ENCODE data around the gene HPCAL1.
"Not testable (repeated sequence)": the region's sequence is repeated elsewhere in the genome, so short reads cannot be mapped to it uniquely, and the experiment has no call there.

The HPCAL1 gene

GRCh38 chr2:10256515-10257031, 46.1 kb upstream of the HPCAL1 start:
- Histone ChIP-seq H3K36me3 (ENCODE audit: control insufficient read depth in 4 of 4, insufficient read depth in 4 of 4, low read length in 3 of 4) (no peaks in the 10 kb centered on the region), H3K9me3 (ENCODE audit: control extremely low read depth in 1 of 5, control insufficient read depth in 4 of 5, insufficient read depth in 2 of 5, low read depth in 1 of 5, low read length in 4 of 5) (no peaks in the 10 kb centered on the region), H3K4me1 (ENCODE audit: control extremely low read depth in 1 of 4, control insufficient read depth in 4 of 4, insufficient read depth in 4 of 4, low read length in 3 of 4) (peaks cover 0 to 22% (median 15%) of the 10 kb centered on the region in 4 experiments), H3K27me3 (replicated peaks in 2 of 5; ENCODE audit: control insufficient read depth in 4 of 5, insufficient read depth in 5 of 5, low read length in 4 of 5) (no peaks in the 10 kb centered on the region), H3K27ac (ENCODE audit: insufficient read depth in 1 of 2, low read depth in 1 of 2, low read length in 2 of 2, poor library complexity in 1 of 2, severe bottlenecking in 2 of 2) (no peak overlapping the region), H3K4me3 (ENCODE audit: control insufficient read depth in 1 of 7, extremely low read depth in 1 of 7, insufficient read depth in 4 of 7, low read depth in 2 of 7, low read length in 6 of 7) (no peak overlapping the region)
- ChIA-PET POLR2A (no interaction called here), CTCF (interaction anchor here (0.6 to 1.3 kb wide), 2 partner anchors 24 to 152 kb away, joined by 3 to 6 read pairs; no protein-coding TSS in a partner anchor)
- peak in 2 of 3 donors; percentile 39 to 60 for DNase-seq
- WGBS (ENCODE audit: insufficient coverage) = 60% methylated on average over 16 of the region's 17 CpGs

GRCh38 chr2:10257036-10257435, 45.7 kb upstream of the HPCAL1 start:
- ChIA-PET CTCF (interaction anchor here (0.6 to 1.3 kb wide), 3 partner anchors 24 to 152 kb away, joined by 3 to 6 read pairs (median 3); no protein-coding TSS in a partner anchor), POLR2A (no interaction called here)
- H3K4me1 ChIP-seq (ENCODE audit: control extremely low read depth in 1 of 4, control insufficient read depth in 4 of 4, insufficient read depth in 4 of 4, low read length in 3 of 4) = peaks cover 0 to 22% (median 15%) of the 10 kb centered on the region in 4 experiments
- no peak for DNase-seq
- no peaks in the 10 kb centered on the region for H3K27me3 ChIP-seq (replicated peaks in 2 of 5; ENCODE audit: control insufficient read depth in 4 of 5, insufficient read depth in 5 of 5, low read length in 4 of 5)
- 96% methylated on average over 7 of the region's 9 CpGs for WGBS (ENCODE audit: insufficient coverage)
- no peaks in the 10 kb centered on the region for H3K9me3 ChIP-seq (ENCODE audit: control extremely low read depth in 1 of 5, control insufficient read depth in 4 of 5, insufficient read depth in 2 of 5, low read depth in 1 of 5, low read length in 4 of 5)
- H3K4me3 ChIP-seq (ENCODE audit: control insufficient read depth in 1 of 7, extremely low read depth in 1 of 7, insufficient read depth in 4 of 7, low read depth in 2 of 7, low read length in 6 of 7) = no peak overlapping the region
- H3K36me3 ChIP-seq (ENCODE audit: control insufficient read depth in 4 of 4, insufficient read depth in 4 of 4, low read length in 3 of 4) = no peaks in the 10 kb centered on the region
- H3K27ac ChIP-seq (ENCODE audit: insufficient read depth in 1 of 2, low read depth in 1 of 2, low read length in 2 of 2, poor library complexity in 1 of 2, severe bottlenecking in 2 of 2) = no peak overlapping the region

- 92% methylated on average over 12 of the region's 16 CpGs for WGBS (ENCODE audit: insufficient coverage)
- Histone ChIP-seq H3K27ac (ENCODE audit: insufficient read depth in 1 of 2, low read depth in 1 of 2, low read length in 2 of 2, poor library complexity in 1 of 2, severe bottlenecking in 2 of 2) (no peak overlapping the region), H3K9me3 (ENCODE audit: control extremely low read depth in 1 of 5, control insufficient read depth in 4 of 5, insufficient read depth in 2 of 5, low read depth in 1 of 5, low read length in 4 of 5) (no peaks in the 10 kb centered on the region), H3K4me1 (ENCODE audit: control extremely low read depth in 1 of 4, control insufficient read depth in 4 of 4, insufficient read depth in 4 of 4, low read length in 3 of 4) (peaks cover 0 to 17% (median 13%) of the 10 kb centered on the region in 4 experiments), H3K27me3 (replicated peaks in 2 of 5; ENCODE audit: control insufficient read depth in 4 of 5, insufficient read depth in 5 of 5, low read length in 4 of 5) (no peaks in the 10 kb centered on the region), H3K4me3 (ENCODE audit: control insufficient read depth in 1 of 7, extremely low read depth in 1 of 7, insufficient read depth in 4 of 7, low read depth in 2 of 7, low read length in 6 of 7) (no peak overlapping the region), H3K36me3 (ENCODE audit: control insufficient read depth in 4 of 4, insufficient read depth in 4 of 4, low read length in 3 of 4) (no peaks in the 10 kb centered on the region)
- no peak for DNase-seq
- ChIA-PET POLR2A (interaction anchor here (1.0 kb wide), 1 partner anchor 147 kb away, joined by 3 read pairs; no protein-coding TSS in a partner anchor), CTCF (interaction anchor here (1.1 to 1.2 kb wide), 2 partner anchors 10 to 44 kb away, joined by 3 to 4 read pairs; no protein-coding TSS in a partner anchor)
Measured at GRCh38 chr2:10257500-10258147, 45.1 kb upstream of the HPCAL1 start.

- no peaks in the 10 kb centered on the region for H3K9me3 ChIP-seq (ENCODE audit: control extremely low read depth in 1 of 5, control insufficient read depth in 4 of 5, insufficient read depth in 2 of 5, low read depth in 1 of 5, low read length in 4 of 5)
- H3K4me3 ChIP-seq (ENCODE audit: control insufficient read depth in 1 of 7, extremely low read depth in 1 of 7, insufficient read depth in 4 of 7, low read depth in 2 of 7, low read length in 6 of 7) = no peak overlapping the region
- DNase-seq = no peak
- H3K27ac ChIP-seq (ENCODE audit: insufficient read depth in 1 of 2, low read depth in 1 of 2, low read length in 2 of 2, poor library complexity in 1 of 2, severe bottlenecking in 2 of 2) = no peak overlapping the region
- H3K36me3 ChIP-seq (ENCODE audit: control insufficient read depth in 4 of 4, insufficient read depth in 4 of 4, low read length in 3 of 4) = no peaks in the 10 kb centered on the region
- ChIA-PET CTCF (interaction anchor here (1.1 to 1.2 kb wide), 2 partner anchors 9 to 43 kb away, joined by 3 to 4 read pairs; no protein-coding TSS in a partner anchor), POLR2A (interaction anchor here (1.0 kb wide), 1 partner anchor 146 kb away, joined by 3 read pairs; no protein-coding TSS in a partner anchor)
- H3K4me1 ChIP-seq (ENCODE audit: control extremely low read depth in 1 of 4, control insufficient read depth in 4 of 4, insufficient read depth in 4 of 4, low read length in 3 of 4) = peaks cover 0 to 14% (median 8%) of the 10 kb centered on the region in 4 experiments
- 96% methylated on average over 3 of the region's 5 CpGs for WGBS (ENCODE audit: insufficient coverage)
- H3K27me3 ChIP-seq (replicated peaks in 2 of 5; ENCODE audit: control insufficient read depth in 4 of 5, insufficient read depth in 5 of 5, low read length in 4 of 5) = no peaks in the 10 kb centered on the region
Measured at GRCh38 chr2:10258326-10258725, 44.4 kb upstream of the HPCAL1 start.

- no CpG with 5 or more reads among the region's 3 CpGs for WGBS (ENCODE audit: insufficient coverage)
- Histone ChIP-seq H3K9me3 (ENCODE audit: control extremely low read depth in 1 of 5, control insufficient read depth in 4 of 5, insufficient read depth in 2 of 5, low read depth in 1 of 5, low read length in 4 of 5) (no peaks in the 10 kb centered on the region), H3K27me3 (replicated peaks in 2 of 5; ENCODE audit: control insufficient read depth in 4 of 5, insufficient read depth in 5 of 5, low read length in 4 of 5) (no peaks in the 10 kb centered on the region), H3K4me1 (ENCODE audit: control extremely low read depth in 1 of 4, control insufficient read depth in 4 of 4, insufficient read depth in 4 of 4, low read length in 3 of 4) (peaks cover 0 to 11% (median 6%) of the 10 kb centered on the region in 4 experiments), H3K36me3 (ENCODE audit: control insufficient read depth in 4 of 4, insufficient read depth in 4 of 4, low read length in 3 of 4) (no peaks in the 10 kb centered on the region), H3K27ac (ENCODE audit: insufficient read depth in 1 of 2, low read depth in 1 of 2, low read length in 2 of 2, poor library complexity in 1 of 2, severe bottlenecking in 2 of 2) (no peak overlapping the region), H3K4me3 (ENCODE audit: control insufficient read depth in 1 of 7, extremely low read depth in 1 of 7, insufficient read depth in 4 of 7, low read depth in 2 of 7, low read length in 6 of 7) (no peak overlapping the region)
- ChIA-PET POLR2A (interaction anchor here (1.0 kb wide), 1 partner anchor 146 kb away, joined by 3 read pairs; no protein-coding TSS in a partner anchor), CTCF (no interaction called here)
- DNase-seq = no peak
Measured at GRCh38 chr2:10258726-10259125, 44.0 kb upstream of the HPCAL1 start.

- peaks cover 0 to 10% (median 6%) of the 10 kb centered on the region in 4 experiments for H3K4me1 ChIP-seq (ENCODE audit: control extremely low read depth in 1 of 4, control insufficient read depth in 4 of 4, insufficient read depth in 4 of 4, low read length in 3 of 4)
- H3K9me3 ChIP-seq (ENCODE audit: control extremely low read depth in 1 of 5, control insufficient read depth in 4 of 5, insufficient read depth in 2 of 5, low read depth in 1 of 5, low read length in 4 of 5) = no peaks in the 10 kb centered on the region
- H3K36me3 ChIP-seq (ENCODE audit: control insufficient read depth in 4 of 4, insufficient read depth in 4 of 4, low read length in 3 of 4) = no peaks in the 10 kb centered on the region
- no peak overlapping the region for H3K27ac ChIP-seq (ENCODE audit: insufficient read depth in 1 of 2, low read depth in 1 of 2, low read length in 2 of 2, poor library complexity in 1 of 2, severe bottlenecking in 2 of 2)
- no peaks in the 10 kb centered on the region for H3K27me3 ChIP-seq (replicated peaks in 2 of 5; ENCODE audit: control insufficient read depth in 4 of 5, insufficient read depth in 5 of 5, low read length in 4 of 5)
- no peak for DNase-seq
- WGBS (ENCODE audit: insufficient coverage) = 84% methylated on average over 10 of the region's 12 CpGs
- ChIA-PET POLR2A (no interaction called here), CTCF (interaction anchor here (0.6 to 2.2 kb wide), 4 partner anchors 9 to 217 kb away, joined by 3 to 6 read pairs (median 4); no protein-coding TSS in a partner anchor)
- H3K4me3 ChIP-seq (ENCODE audit: control insufficient read depth in 1 of 7, extremely low read depth in 1 of 7, insufficient read depth in 4 of 7, low read depth in 2 of 7, low read length in 6 of 7) = no peak overlapping the region
Measured at GRCh38 chr2:10260130-10260529, 42.6 kb upstream of the HPCAL1 start.

GRCh38 chr2:10263526-10263925, 39.2 kb upstream of the HPCAL1 start:
- H3K9me3 ChIP-seq (ENCODE audit: control extremely low read depth in 1 of 5, control insufficient read depth in 4 of 5, insufficient read depth in 2 of 5, low read depth in 1 of 5, low read length in 4 of 5); H3K4me3 ChIP-seq (ENCODE audit: control insufficient read depth in 1 of 7, extremely low read depth in 1 of 7, insufficient read depth in 4 of 7, low read depth in 2 of 7, low read length in 6 of 7); POLR2A ChIA-PET; DNase-seq; H3K27me3 ChIP-seq (replicated peaks in 2 of 5; ENCODE audit: control insufficient read depth in 4 of 5, insufficient read depth in 5 of 5, low read length in 4 of 5); H3K27ac ChIP-seq (ENCODE audit: insufficient read depth in 1 of 2, low read depth in 1 of 2, low read length in 2 of 2, poor library complexity in 1 of 2, severe bottlenecking in 2 of 2); H3K36me3 ChIP-seq (ENCODE audit: control insufficient read depth in 4 of 4, insufficient read depth in 4 of 4, low read length in 3 of 4); H3K4me1 ChIP-seq (ENCODE audit: control extremely low read depth in 1 of 4, control insufficient read depth in 4 of 4, insufficient read depth in 4 of 4, low read length in 3 of 4): not testable (repeated sequence)
- 80% methylated on average over 1 of the region's 5 CpGs for WGBS (ENCODE audit: insufficient coverage)
- CTCF ChIA-PET = interaction anchor here (1.8 to 5.1 kb wide), 3 partner anchors 11 to 171 kb away, joined by 4 to 19 read pairs (median 13); no protein-coding TSS in a partner anchor
